ENCODE results near the gene ESCO1. TPM values are rescaled to one million over a fixed set of nuclear protein-coding genes. Genes with fewer than 3 reads are reported as not detected.

Gene ESCO1
- total RNA-seq, 1 experiment from 2014 or later = 10.8 TPM

GRCh38 chr18:21489119-21489750 is 111.3 kb downstream of the ESCO1 start:
- Histone ChIP-seq H2AFZ (no peak overlapping the region), H3F3A (ENCODE audit: insufficient read depth, low read depth) (no peaks in the 10 kb centered on the region), H3K27ac (no peak overlapping the region), H3K9me3 (ENCODE audit: insufficient read depth, low read depth) (no peaks in the 10 kb centered on the region), H3K4me1 (replicated peaks; ENCODE audit: insufficient read depth) (peaks cover 7% of the 10 kb centered on the region; the same call in 1 of the 2 replicates), H3K79me2 (ENCODE audit: low read depth) (no peaks in the 10 kb centered on the region), H3K9me2 (ENCODE audit: insufficient read depth) (no peaks in the 10 kb centered on the region), H3K4me2 (no peak overlapping the region), H3K27me3 (ENCODE audit: insufficient read depth, low read depth) (no peaks in the 10 kb centered on the region), H3K4me3 (no peak overlapping the region), H3K36me3 (ENCODE audit: low read depth) (no peaks in the 10 kb centered on the region), H4K20me1 (ENCODE audit: insufficient read depth) (no peaks in the 10 kb centered on the region)
- ChIA-PET CTCF (interaction anchor here (0.5 kb wide), 1 partner anchor 73 kb away, joined by 3 read pairs; no protein-coding TSS in a partner anchor), POLR2A (ENCODE audit: unreplicated experiment) (no interaction called here)
- BruUV-seq (replicated peaks) = no TSS peak
- intact Hi-C loops (cut with micrococcal nuclease; ENCODE audit: unreplicated experiment) = no loop called here
- DNase-seq = peak in 1 of 2 experiments; percentile 16
- TF ChIP-seq CTCF (conservative IDR thresholded peaks at IDR 0.05) = peak; percentile 56
- TF ChIP-seq EZH2 (IDR thresholded peaks at IDR 0.05; ENCODE audit: low read depth) = no peak

- no peaks in the 10 kb centered on the region for H3K9me2 ChIP-seq (ENCODE audit: insufficient read depth)
Observed at GRCh38 chr18:21486905-21487437, 113.5 kb downstream of the ESCO1 start.

More at GRCh38 chr18:21486905-21487437, 113.5 kb downstream of the ESCO1 start:
- H3K27ac ChIP-seq = no peak overlapping the region
- no peaks in the 10 kb centered on the region for H3K36me3 ChIP-seq (ENCODE audit: low read depth)
- H3K79me2 ChIP-seq (ENCODE audit: low read depth) = no peaks in the 10 kb centered on the region
- H3K4me3 ChIP-seq = no peak overlapping the region
- no TSS peak for BruUV-seq (replicated peaks)
- intact Hi-C loops (cut with micrococcal nuclease; ENCODE audit: unreplicated experiment) = no loop called here
- no peaks in the 10 kb centered on the region for H3K9me3 ChIP-seq (ENCODE audit: insufficient read depth, low read depth)
- DNase-seq = no peak
- H3K4me1 ChIP-seq (replicated peaks; ENCODE audit: insufficient read depth) = peaks cover 7% of the 10 kb centered on the region; the same call in 1 of the 2 replicates
- H2AFZ ChIP-seq = no peak overlapping the region
- H3K4me2 ChIP-seq = no peak overlapping the region
- TF ChIP-seq CTCF (conservative IDR thresholded peaks at IDR 0.05) (no peak), EZH2 (IDR thresholded peaks at IDR 0.05; ENCODE audit: low read depth) (no peak)
- no peaks in the 10 kb centered on the region for H4K20me1 ChIP-seq (ENCODE audit: insufficient read depth)
- ChIA-PET POLR2A (ENCODE audit: unreplicated experiment) (no interaction called here), CTCF (no interaction called here)
- no peaks in the 10 kb centered on the region for H3F3A ChIP-seq (ENCODE audit: insufficient read depth, low read depth)
- no peaks in the 10 kb centered on the region for H3K27me3 ChIP-seq (ENCODE audit: insufficient read depth, low read depth)

Measured in PC-9 (cell line).